ENCODE measurements around the gene KCNAB2. TPM values are rescaled to one million over a fixed set of nuclear protein-coding genes. Genes with fewer than 3 reads are reported as not detected.
A peak's percentile ranks its signal among the peaks of the same experiment; 100 is the strongest.
"Not testable (repeated sequence)": the region's sequence is repeated elsewhere in the genome, so short reads cannot be mapped to it uniquely, and the experiment has no call there.

Gene KCNAB2
- total RNA-seq, 1 donor from 2014 or later, result 307 TPM

- intact Hi-C loops (cut with micrococcal nuclease), result no loop called here
- Mint-ChIP-seq H3K27ac (no peak overlapping the region), H3K36me3 (ENCODE audit: low read depth) (peaks cover 25% of the 10 kb centered on the region), H3K4me1 (ENCODE audit: low read depth) (no peaks in the 10 kb centered on the region), H3K9me3 (no peaks in the 10 kb centered on the region), H3K27me3 (ENCODE audit: low read depth) (no peaks in the 10 kb centered on the region), H3K4me3 (ENCODE audit: low read depth) (no peak overlapping the region)
- DNase-seq (ENCODE audit: low spot score), result no peak
Observed at GRCh38 chr1:6013491-6013890, 32.2 kb upstream of the KCNAB2 start.

- Mint-ChIP-seq H3K9me3 (no peaks in the 10 kb centered on the region), H3K4me1 (ENCODE audit: low read depth) (no peaks in the 10 kb centered on the region), H3K4me3 (ENCODE audit: low read depth) (no peak overlapping the region), H3K27ac (no peak overlapping the region), H3K36me3 (ENCODE audit: low read depth) (peaks cover 24% of the 10 kb centered on the region), H3K27me3 (ENCODE audit: low read depth) (no peaks in the 10 kb centered on the region)
- DNase-seq (ENCODE audit: low spot score), result no peak
- intact Hi-C loops (cut with micrococcal nuclease), result no loop called here
Observed at GRCh38 chr1:6014130-6014999, 31.3 kb upstream of the KCNAB2 start.

GRCh38 chr1:6016191-6016865, 29.4 kb upstream of the KCNAB2 start:
- H3K4me3 Mint-ChIP-seq (ENCODE audit: low read depth), result no peak overlapping the region
- intact Hi-C loops (cut with micrococcal nuclease), result no loop called here
- no peak overlapping the region for H3K27ac Mint-ChIP-seq
- H3K36me3 Mint-ChIP-seq (ENCODE audit: low read depth), result peaks cover 28% of the 10 kb centered on the region
- H3K4me1 Mint-ChIP-seq (ENCODE audit: low read depth), result no peaks in the 10 kb centered on the region
- no peaks in the 10 kb centered on the region for H3K9me3 Mint-ChIP-seq
- DNase-seq (ENCODE audit: low spot score), result no peak
- H3K27me3 Mint-ChIP-seq (ENCODE audit: low read depth), result no peaks in the 10 kb centered on the region

GRCh38 chr1:6017654-6018053, 28.0 kb upstream of the KCNAB2 start:
- H3K27me3 Mint-ChIP-seq (ENCODE audit: low read depth); H3K9me3 Mint-ChIP-seq; H3K27ac Mint-ChIP-seq; DNase-seq (ENCODE audit: low spot score); H3K4me3 Mint-ChIP-seq (ENCODE audit: low read depth); intact Hi-C loops (cut with micrococcal nuclease); H3K4me1 Mint-ChIP-seq (ENCODE audit: low read depth): not testable (repeated sequence)
- peaks cover 32% of the 10 kb centered on the region for H3K36me3 Mint-ChIP-seq (ENCODE audit: low read depth)

- Mint-ChIP-seq H3K27me3 (ENCODE audit: low read depth) (no peaks in the 10 kb centered on the region), H3K27ac (peak overlapping the region; percentile 11), H3K4me3 (ENCODE audit: low read depth) (no peak overlapping the region), H3K4me1 (ENCODE audit: low read depth) (peaks cover 5% of the 10 kb centered on the region), H3K9me3 (peaks cover 4% of the 10 kb centered on the region), H3K36me3 (ENCODE audit: low read depth) (peaks cover 29% of the 10 kb centered on the region)
- no peak for DNase-seq (ENCODE audit: low spot score)
- intact Hi-C loops (cut with micrococcal nuclease), result no loop called here
Observed at GRCh38 chr1:6019166-6019845, 26.4 kb upstream of the KCNAB2 start.

GRCh38 chr1:6022193-6022592, 23.5 kb upstream of the KCNAB2 start:
- no peak for DNase-seq (ENCODE audit: low spot score)
- H3K27ac Mint-ChIP-seq, result no peak overlapping the region
- H3K9me3 Mint-ChIP-seq, result peaks cover 4% of the 10 kb centered on the region
- intact Hi-C loops (cut with micrococcal nuclease), result no loop called here
- peaks cover 29% of the 10 kb centered on the region for H3K36me3 Mint-ChIP-seq (ENCODE audit: low read depth)
- H3K4me1 Mint-ChIP-seq (ENCODE audit: low read depth), result peaks cover 11% of the 10 kb centered on the region
- H3K27me3 Mint-ChIP-seq (ENCODE audit: low read depth), result no peaks in the 10 kb centered on the region
- H3K4me3 Mint-ChIP-seq (ENCODE audit: low read depth), result no peak overlapping the region

GRCh38 chr1:6023346-6023745, 22.3 kb upstream of the KCNAB2 start:
- Mint-ChIP-seq H3K9me3 (peaks cover 4% of the 10 kb centered on the region), H3K36me3 (ENCODE audit: low read depth) (peaks cover 39% of the 10 kb centered on the region), H3K27ac (no peak overlapping the region), H3K4me3 (ENCODE audit: low read depth) (no peak overlapping the region), H3K27me3 (ENCODE audit: low read depth) (no peaks in the 10 kb centered on the region), H3K4me1 (ENCODE audit: low read depth) (peaks cover 19% of the 10 kb centered on the region)
- DNase-seq (ENCODE audit: low spot score), result no peak
- intact Hi-C loops (cut with micrococcal nuclease), result no loop called here

- no peaks in the 10 kb centered on the region for H3K27me3 Mint-ChIP-seq (ENCODE audit: low read depth)
- peaks cover 49% of the 10 kb centered on the region for H3K36me3 Mint-ChIP-seq (ENCODE audit: low read depth)
- intact Hi-C loops (cut with micrococcal nuclease), result no loop called here
- no peak for DNase-seq (ENCODE audit: low spot score)
- H3K4me1 Mint-ChIP-seq (ENCODE audit: low read depth), result peaks cover 25% of the 10 kb centered on the region
- no peak overlapping the region for H3K4me3 Mint-ChIP-seq (ENCODE audit: low read depth)
- no peak overlapping the region for H3K27ac Mint-ChIP-seq
- peaks cover 4% of the 10 kb centered on the region for H3K9me3 Mint-ChIP-seq
Observed at GRCh38 chr1:6024376-6024775, 21.3 kb upstream of the KCNAB2 start.

GRCh38 chr1:6025269-6026094, 20.2 kb upstream of the KCNAB2 start:
- no peak for DNase-seq (ENCODE audit: low spot score)
- intact Hi-C loops (cut with micrococcal nuclease), result loop anchor here (1.0 to 5.0 kb wide), 2 partner anchors 33 to 182 kb away; partner anchors contain the start of genes NPHP4 and RNF207
- Mint-ChIP-seq H3K27me3 (ENCODE audit: low read depth) (no peaks in the 10 kb centered on the region), H3K27ac (peak overlapping the region; percentile 97), H3K36me3 (ENCODE audit: low read depth) (peaks cover 50% of the 10 kb centered on the region), H3K4me1 (ENCODE audit: low read depth) (peaks cover 36% of the 10 kb centered on the region), H3K9me3 (peaks cover 4% of the 10 kb centered on the region), H3K4me3 (ENCODE audit: low read depth) (peak overlapping the region; percentile 98)

- Mint-ChIP-seq H3K9me3 (peaks cover 4% of the 10 kb centered on the region), H3K27ac (peak overlapping the region; percentile 97), H3K4me3 (ENCODE audit: low read depth) (peak overlapping the region; percentile 98), H3K36me3 (ENCODE audit: low read depth) (peaks cover 58% of the 10 kb centered on the region), H3K27me3 (ENCODE audit: low read depth) (no peaks in the 10 kb centered on the region), H3K4me1 (ENCODE audit: low read depth) (peaks cover 44% of the 10 kb centered on the region)
- DNase-seq (ENCODE audit: low spot score), result peak; percentile 91
- intact Hi-C loops (cut with micrococcal nuclease), result loop anchor here (1.0 to 5.0 kb wide), 2 partner anchors 34 to 181 kb away; partner anchors contain the start of genes NPHP4 and RNF207
Observed at GRCh38 chr1:6026095-6026809, 19.4 kb upstream of the KCNAB2 start.

GRCh38 chr1:6027591-6027990, 18.1 kb upstream of the KCNAB2 start:
- intact Hi-C loops (cut with micrococcal nuclease), result loop anchor here (1.0 to 5.0 kb wide), 2 partner anchors 72 to 180 kb away; partner anchors contain the start of gene RNF207

More at GRCh38 chr1:6027591-6027990, 18.1 kb upstream of the KCNAB2 start:
- H3K27me3 Mint-ChIP-seq (ENCODE audit: low read depth), result no peaks in the 10 kb centered on the region
- peaks cover 50% of the 10 kb centered on the region for H3K4me1 Mint-ChIP-seq (ENCODE audit: low read depth)
- DNase-seq (ENCODE audit: low spot score), result peak; percentile 26
- peak overlapping the region; percentile 97 for H3K27ac Mint-ChIP-seq
- no peaks in the 10 kb centered on the region for H3K9me3 Mint-ChIP-seq
- peak overlapping the region; percentile 98 for H3K4me3 Mint-ChIP-seq (ENCODE audit: low read depth)
- H3K36me3 Mint-ChIP-seq (ENCODE audit: low read depth), result peaks cover 61% of the 10 kb centered on the region

Data from activated T-helper 2 cell treated with anti-CD3 and anti-CD28 coated beads, Interferon-gamma antibody, Interleukin-2, Interleukin-4, amounts not matched to agents 10 μg/mL and 5 μg/mL and 100 μg/mL, durations not matched to agents 14 hours and 24 hours and 36 hours (primary cell).